Smooth muscle cell (in vitro differentiated cells): Measurements from ENCODE around the gene FAM200B. TPM values are rescaled to one million over a fixed set of nuclear protein-coding genes. Genes with fewer than 3 reads are reported as not detected.
A peak's percentile ranks its signal among the peaks of the same experiment; 100 is the strongest.

Source experiments
- DNase-seq: peaks from one replicate; lab custom pipeline; 2025; ENCODE audit not compliant: unreplicated experiment; lab: John Stamatoyannopoulos, UW
- H2AFZ ChIP-seq: fragments of 200-600 bp; sonication (generic); 2 replicates; pipeline ENCODE4 v1.6.0; 2016; ENCODE audit warnings: antibody characterized with exemption, low read depth, mild to moderate bottlenecking
- H3F3A ChIP-seq: fragments of 200-600 bp; sonication (generic); 2 replicates; pipeline ENCODE4 v1.6.0; 2017; ENCODE audit warnings: antibody characterized with exemption, low read depth
- H3K27ac ChIP-seq: fragments of 200-600 bp; sonication (generic); 2 replicates; pipeline ENCODE4 v1.5.1; 2016; ENCODE audit warnings: low read depth, mild to moderate bottlenecking
- H3K27me3 ChIP-seq: fragments of 200-600 bp; sonication (generic); 2 replicates; pipeline ENCODE4 v1.6.1; 2016; ENCODE audit warnings: low read depth, mild to moderate bottlenecking
- H3K36me3 ChIP-seq: fragments of 200-600 bp; sonication (generic); 2 replicates; pipeline ENCODE4 v1.5.1; 2016; ENCODE audit warnings: low read depth
- H3K4me1 ChIP-seq: fragments of 200-600 bp; sonication (generic); 2 replicates; pipeline ENCODE4 v1.5.1; 2016; ENCODE audit warnings: low read depth
- H3K4me2 ChIP-seq: fragments of 200-600 bp; sonication (generic); 2 replicates; pipeline ENCODE4 v1.6.0; 2016; ENCODE audit warnings: mild to moderate bottlenecking
- H3K4me3 ChIP-seq: fragments of 200-600 bp; sonication (generic); 2 replicates; pipeline ENCODE4 v1.5.1; 2016; ENCODE audit warnings: mild to moderate bottlenecking
- H3K79me2 ChIP-seq: fragments of 200-600 bp; sonication (generic); 2 replicates; pipeline ENCODE4 v1.6.0; 2016; ENCODE audit warnings: low read depth, mild to moderate bottlenecking
- H3K9ac ChIP-seq: fragments of 200-600 bp; sonication (generic); 2 replicates; pipeline ENCODE4 v1.6.0; 2016; ENCODE audit warnings: low read depth
- H3K9me3 ChIP-seq: fragments of 200-600 bp; sonication (generic); replicated peaks from 2 replicates; pipeline ENCODE4 v1.5.1; 2016; ENCODE audit warnings: low read depth
- H4K20me1 ChIP-seq: fragments of 200-600 bp; sonication (generic); 2 replicates; pipeline ENCODE4 v1.6.0; 2016; ENCODE audit warnings: low read depth
- CTCF ChIP-seq: fragments of 200-600 bp; sonication (generic); IDR thresholded peaks from 2 replicates; pipeline ENCODE4 v1.5.1; 2017; ENCODE audit warnings: borderline replicate concordance, mild to moderate bottlenecking, antibody characterized with exemption; ENCODE audit not compliant: insufficient read depth, poor library complexity, severe bottlenecking
- WGBS: methylation state at CpG from one replicate; pipeline ENCODE4 v1.1.7; 2016; ENCODE audit warnings: low lambda C conversion rate; 5-methylcytosine and 5-hydroxymethylcytosine counted together
- polyA plus RNA-seq: library from polyadenylated mRNA; unstranded; fragments of >200 nt; fragmentation: Nextera tagmentation; extraction: Ambion mirVana; gene quantifications from 2 replicates; pipeline ENCODE4 v1.2.1, GENCODE V29; 2016
- total RNA-seq: library from RNA; depleted of rRNA; stranded (reverse); fragments of >200 nt; gene quantifications from 2 replicates; pipeline ENCODE4 v1.2.3, GENCODE V29; 2014

Gene FAM200B
- total and polyA plus RNA-seq, 2 experiments from 2014 or later: 24.1 to 49.8 TPM

GRCh38 chr4:15703439-15703838, 21.8 kb downstream of the FAM200B start:
- Histone ChIP-seq H3K9me3 (no peaks in the 10 kb centered on the region), H3K9ac (no peak overlapping the region), H3K4me2 (peak overlapping the region; percentile 68), H3K27ac (no peak overlapping the region), H3K36me3 (no peaks in the 10 kb centered on the region), H3K27me3 (no peaks in the 10 kb centered on the region), H3F3A (no peaks in the 10 kb centered on the region), H4K20me1 (no peaks in the 10 kb centered on the region), H2AFZ (no peak overlapping the region), H3K79me2 (no peaks in the 10 kb centered on the region), H3K4me3 (no peak overlapping the region), H3K4me1 (peaks cover 3% of the 10 kb centered on the region)
- DNase-seq: no peak
- WGBS: 88% methylated on average over 11 of the region's 11 CpGs
- no peak for TF ChIP-seq CTCF

DNA sequence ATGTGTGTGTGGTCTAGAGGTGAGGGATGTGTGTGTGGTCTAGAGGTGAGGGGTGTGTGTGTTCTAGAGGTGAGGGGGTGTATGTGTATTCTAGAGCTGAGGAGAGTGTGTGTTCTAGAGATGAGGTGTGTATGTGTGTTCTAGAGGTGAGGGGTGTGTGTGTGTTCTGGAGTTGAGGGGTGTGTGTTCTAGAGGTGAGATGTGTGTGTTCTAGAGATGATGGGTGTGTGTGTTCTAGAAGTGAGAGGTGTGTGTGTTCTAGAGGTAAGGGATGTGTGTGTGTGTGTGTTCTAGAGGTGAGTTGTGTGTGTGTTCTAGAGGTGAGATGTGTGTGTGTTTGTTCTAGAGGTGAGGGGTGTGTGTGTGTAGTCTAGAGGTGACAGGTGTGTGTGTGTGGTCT, 22.5 kb downstream of the FAM200B start:
- H3F3A ChIP-seq: no peaks in the 10 kb centered on the region
- H4K20me1 ChIP-seq: no peaks in the 10 kb centered on the region
- no peak overlapping the region for H2AFZ ChIP-seq
- no peak overlapping the region for H3K4me3 ChIP-seq
- peaks cover 3% of the 10 kb centered on the region for H3K4me1 ChIP-seq
- no peak for TF ChIP-seq CTCF
- no peak overlapping the region for H3K4me2 ChIP-seq
- H3K9ac ChIP-seq: no peak overlapping the region
- H3K79me2 ChIP-seq: no peaks in the 10 kb centered on the region
- no peak overlapping the region for H3K27ac ChIP-seq
- H3K27me3 ChIP-seq: no peaks in the 10 kb centered on the region
- H3K36me3 ChIP-seq: no peaks in the 10 kb centered on the region
- no peak for DNase-seq
- no peaks in the 10 kb centered on the region for H3K9me3 ChIP-seq

- H3K9me3 ChIP-seq: no peaks in the 10 kb centered on the region
- H2AFZ ChIP-seq: no peak overlapping the region
- no peak for TF ChIP-seq CTCF
- no peaks in the 10 kb centered on the region for H4K20me1 ChIP-seq
- H3K4me2 ChIP-seq: no peak overlapping the region
- H3K4me3 ChIP-seq: no peak overlapping the region
- DNase-seq: no peak
- 76% methylated on average over 3 of the region's 3 CpGs for WGBS
- H3K27ac ChIP-seq: no peak overlapping the region
- H3F3A ChIP-seq: no peaks in the 10 kb centered on the region
- H3K36me3 ChIP-seq: no peaks in the 10 kb centered on the region
- H3K9ac ChIP-seq: no peak overlapping the region
- H3K4me1 ChIP-seq: peaks cover 3% of the 10 kb centered on the region
- H3K27me3 ChIP-seq: no peaks in the 10 kb centered on the region
- no peaks in the 10 kb centered on the region for H3K79me2 ChIP-seq
Observed at GRCh38 chr4:15706646-15707362, 25.2 kb downstream of the FAM200B start.

GRCh38 chr4:15707363-15707715, 25.7 kb downstream of the FAM200B start:
- Histone ChIP-seq H3K27ac (no peak overlapping the region), H3K79me2 (no peaks in the 10 kb centered on the region), H3K4me3 (no peak overlapping the region), H2AFZ (no peak overlapping the region), H3F3A (no peaks in the 10 kb centered on the region), H4K20me1 (no peaks in the 10 kb centered on the region), H3K27me3 (no peaks in the 10 kb centered on the region), H3K9ac (no peak overlapping the region), H3K9me3 (no peaks in the 10 kb centered on the region), H3K4me1 (peaks cover 3% of the 10 kb centered on the region), H3K36me3 (no peaks in the 10 kb centered on the region), H3K4me2 (no peak overlapping the region)
- 28% methylated on average over 7 of the region's 7 CpGs for WGBS
- DNase-seq: no peak
- TF ChIP-seq CTCF: no peak
